AG09319 (cell line): ENCODE measurements around the gene REEP1.

Experiments used
- DNase-seq: peaks from one replicate; pipeline ENCODE4 v3.0.0-alpha.2; 2010; ENCODE audit warnings: low read depth; ENCODE audit errors: extremely low read depth
- CTCF ChIP-seq: IDR thresholded peaks from 2 replicates; pipeline ENCODE4 v1.5.1; 2011; ENCODE audit warnings: low read depth, mild to moderate bottlenecking, inconsistent platforms, low read length, moderate library complexity

REEP1 gene

GRCh38 chr2:86224645-86225355, 112.6 kb downstream of the REEP1 start:
- DNase-seq: no peak
- TF ChIP-seq CTCF: no peak

- TF ChIP-seq CTCF: no peak
- no peak for DNase-seq
Observed at GRCh38 chr2:86223927-86224560, 113.4 kb downstream of the REEP1 start.

- DNase-seq: no peak
- TF ChIP-seq CTCF: no peak
Observed at GRCh38 chr2:86223140-86223926, 114.1 kb downstream of the REEP1 start.

- peak; percentile 93 for TF ChIP-seq CTCF
- DNase-seq: no peak
Observed at GRCh38 chr2:86221066-86221684, 116.3 kb downstream of the REEP1 start.

- no peak for TF ChIP-seq CTCF
Observed at GRCh38 chr2:86219896-86220295, 117.5 kb downstream of the REEP1 start.

GRCh38 chr2:86218124-86218523, 119.3 kb downstream of the REEP1 start:
- DNase-seq: no peak

More at GRCh38 chr2:86219896-86220295, 117.5 kb downstream of the REEP1 start:
- DNase-seq: no peak

More at GRCh38 chr2:86218124-86218523, 119.3 kb downstream of the REEP1 start:
- TF ChIP-seq CTCF: no peak
